Measurements from ENCODE around the gene UNCX.

Gene UNCX

DNA sequence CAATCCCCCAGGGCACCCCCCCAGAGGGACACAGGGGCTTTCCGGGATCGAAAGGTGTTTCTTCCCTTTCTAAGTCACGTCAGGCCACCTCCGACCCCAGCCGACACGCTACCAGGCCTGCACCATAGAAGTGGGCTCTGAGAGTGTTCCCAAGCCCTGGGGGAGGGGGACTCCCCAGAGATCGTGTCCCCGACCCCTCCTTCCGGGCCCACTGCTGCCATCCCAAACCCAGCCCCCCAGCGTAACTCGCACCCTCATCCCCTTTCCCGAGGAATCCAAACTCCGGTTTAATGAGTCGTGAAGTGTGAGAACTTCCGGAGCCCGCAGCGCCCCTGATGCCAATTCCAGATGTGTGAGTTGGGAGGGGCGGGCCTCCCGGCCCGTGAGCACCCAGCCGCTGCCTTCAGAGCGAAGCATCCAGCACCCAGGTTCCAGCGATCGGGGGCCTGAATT, 11.3 kb downstream of the UNCX start:
- DNase-seq (ENCODE audit: low read depth): no peak

DNA sequence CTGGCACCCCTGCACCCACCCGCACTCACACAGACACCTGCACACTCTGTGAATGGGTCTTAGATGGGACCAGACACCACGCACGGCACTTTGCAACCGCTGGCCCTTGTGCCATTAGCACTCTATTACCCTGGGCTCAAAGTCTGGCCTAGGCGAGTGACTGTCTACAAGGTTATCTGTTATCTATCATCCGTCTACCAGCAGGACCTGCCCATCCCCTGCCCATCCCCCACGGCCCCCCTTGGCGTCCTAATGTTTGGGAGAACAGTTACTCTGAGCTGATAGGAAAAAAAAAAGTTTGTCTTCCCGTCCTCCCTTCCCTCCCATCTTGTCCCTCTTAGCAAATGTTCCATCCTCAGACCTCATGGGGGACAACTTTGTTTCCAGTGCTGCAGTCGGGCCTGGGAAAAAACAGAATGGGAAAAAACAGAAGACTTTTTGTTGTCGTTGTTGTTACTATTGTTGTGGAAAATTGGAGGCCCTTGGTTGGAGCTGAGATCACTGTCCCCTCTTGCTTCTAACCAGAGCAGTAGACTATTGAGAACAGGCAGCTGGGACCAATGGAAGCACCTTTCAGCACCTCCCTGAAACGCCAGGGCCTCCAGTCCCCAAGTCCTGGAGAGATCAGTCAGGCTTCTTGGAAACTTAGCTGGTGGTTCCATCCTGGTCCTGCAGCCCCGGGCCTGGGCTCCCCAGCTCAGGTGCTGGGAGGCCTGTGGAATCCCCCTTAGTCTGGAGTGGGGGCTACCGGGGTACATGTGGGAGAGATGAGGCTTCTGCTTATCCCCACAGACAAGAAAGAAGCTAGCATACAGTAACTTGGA, 12.2 kb downstream of the UNCX start:
- DNase-seq (ENCODE audit: low read depth): no peak

DNA sequence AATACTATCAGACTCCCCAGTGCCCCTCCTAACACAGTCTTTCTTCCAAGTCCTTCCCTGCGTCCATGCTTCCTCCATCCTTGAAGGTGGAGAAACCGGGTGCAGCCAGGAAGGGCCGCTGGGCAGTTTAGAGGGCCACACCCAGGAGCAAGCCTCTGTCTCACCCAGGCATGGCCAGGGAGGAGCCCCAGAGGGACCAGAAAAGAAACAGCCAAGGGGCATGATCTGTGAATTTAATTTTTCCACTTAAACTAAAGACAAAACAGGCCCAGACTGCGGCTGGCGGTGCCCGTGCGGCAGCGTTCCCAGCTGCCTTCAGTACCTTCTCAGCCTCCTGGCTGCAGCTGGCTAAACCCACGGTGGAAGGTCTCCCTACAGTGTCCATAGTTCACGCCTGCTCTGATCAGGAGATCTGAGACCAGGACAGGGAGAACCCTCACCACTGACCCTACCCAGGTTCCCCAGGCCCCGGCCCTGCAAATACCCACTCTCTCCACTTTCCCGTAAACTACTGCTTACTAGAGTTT, 12.9 kb downstream of the UNCX start:
- no peak for DNase-seq (ENCODE audit: low read depth)

DNA sequence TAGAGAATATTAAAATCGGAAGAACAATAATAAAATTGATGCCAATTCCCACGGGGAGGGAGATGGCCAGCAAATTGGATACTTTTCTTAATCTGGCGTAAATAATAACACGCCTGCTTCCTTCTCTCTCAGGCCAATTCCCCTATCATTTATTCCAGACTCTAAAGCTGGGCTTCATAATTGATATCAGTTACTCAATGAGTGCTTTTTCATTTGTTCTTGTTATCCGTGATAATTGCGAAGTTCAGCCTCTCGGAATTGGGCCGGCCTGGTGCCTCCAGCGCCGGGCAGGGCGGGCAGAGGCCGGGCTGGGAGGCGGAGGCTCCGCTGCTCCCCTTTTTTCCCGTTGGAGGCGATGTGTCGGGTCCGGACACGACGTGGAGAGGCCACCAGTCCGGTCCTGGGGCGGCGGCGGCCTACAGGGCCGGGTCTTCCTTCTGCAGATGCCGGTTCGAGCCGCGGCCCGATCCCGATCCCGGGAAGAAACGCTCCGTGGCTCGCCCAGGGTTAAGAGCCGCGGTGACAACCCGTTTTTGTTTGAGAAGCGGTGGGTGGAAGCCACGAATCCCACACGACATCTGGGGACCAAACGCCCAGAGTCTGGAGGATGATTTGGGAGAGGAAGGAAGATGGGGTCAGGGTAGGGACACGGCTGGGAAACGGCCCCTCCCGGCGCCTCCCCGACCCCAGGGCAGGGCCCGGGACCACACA, 13.6 kb downstream of the UNCX start:
- no peak for DNase-seq (ENCODE audit: low read depth)

DNA sequence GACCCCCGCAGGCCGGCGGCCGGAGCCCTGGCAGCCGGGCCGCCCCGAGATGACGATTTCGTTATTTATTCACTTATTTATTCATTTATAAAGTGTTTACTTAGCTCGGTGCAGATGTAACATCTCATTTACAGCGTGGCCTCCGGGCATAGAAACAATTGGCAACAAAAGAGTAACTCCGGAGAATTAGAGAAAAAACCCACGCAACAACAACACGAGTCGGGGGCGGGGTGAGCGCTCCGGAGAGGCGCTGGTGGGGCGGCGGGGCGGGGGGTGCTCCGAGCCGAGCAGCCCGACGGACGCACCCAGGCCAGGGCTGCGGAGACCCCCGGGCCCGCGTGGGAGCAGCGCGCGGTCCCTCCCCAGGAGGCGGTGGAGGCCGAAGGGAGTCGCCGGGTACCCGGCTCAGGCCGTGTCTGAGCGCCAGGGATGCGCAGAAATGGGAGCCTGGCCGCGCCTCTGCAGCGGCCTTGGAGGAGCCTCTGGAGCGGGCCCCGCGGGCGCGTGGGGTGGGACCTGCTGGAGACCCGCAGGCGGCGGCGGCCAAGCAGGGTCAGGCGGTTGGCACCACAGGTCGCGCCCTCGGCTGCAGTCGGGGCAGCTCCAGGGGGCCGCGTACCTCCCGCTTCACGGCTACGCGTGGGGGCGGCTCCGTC, 14.3 kb downstream of the UNCX start:
- no peak for DNase-seq (ENCODE audit: low read depth)

DNA sequence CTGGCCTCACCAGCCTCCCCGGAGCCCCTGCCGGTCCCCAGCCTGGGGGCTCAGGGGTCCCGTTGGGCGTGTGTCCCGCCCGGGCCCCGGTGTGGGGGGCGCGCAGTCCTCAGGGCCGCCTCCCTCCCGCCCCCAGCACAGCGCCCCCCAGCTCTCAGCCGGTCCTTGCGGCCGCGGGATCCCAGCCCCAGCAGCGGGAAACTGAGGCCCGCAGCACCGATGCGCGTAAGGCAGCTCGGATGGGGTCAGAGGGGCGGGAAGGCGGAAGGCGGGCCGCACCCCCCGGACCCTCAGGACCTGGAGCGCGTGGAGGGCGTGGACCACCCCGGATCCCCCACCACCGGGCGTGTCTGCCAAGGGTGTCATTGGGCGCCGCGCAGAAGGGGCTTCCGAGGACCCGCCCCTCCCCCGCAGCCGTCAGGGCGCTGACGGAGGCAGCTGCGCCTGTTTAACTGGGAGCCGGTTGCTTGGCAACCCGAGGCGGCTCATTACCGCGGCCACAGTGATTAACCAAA, 14.9 kb downstream of the UNCX start:
- DNase-seq (ENCODE audit: low read depth): no peak

DNA sequence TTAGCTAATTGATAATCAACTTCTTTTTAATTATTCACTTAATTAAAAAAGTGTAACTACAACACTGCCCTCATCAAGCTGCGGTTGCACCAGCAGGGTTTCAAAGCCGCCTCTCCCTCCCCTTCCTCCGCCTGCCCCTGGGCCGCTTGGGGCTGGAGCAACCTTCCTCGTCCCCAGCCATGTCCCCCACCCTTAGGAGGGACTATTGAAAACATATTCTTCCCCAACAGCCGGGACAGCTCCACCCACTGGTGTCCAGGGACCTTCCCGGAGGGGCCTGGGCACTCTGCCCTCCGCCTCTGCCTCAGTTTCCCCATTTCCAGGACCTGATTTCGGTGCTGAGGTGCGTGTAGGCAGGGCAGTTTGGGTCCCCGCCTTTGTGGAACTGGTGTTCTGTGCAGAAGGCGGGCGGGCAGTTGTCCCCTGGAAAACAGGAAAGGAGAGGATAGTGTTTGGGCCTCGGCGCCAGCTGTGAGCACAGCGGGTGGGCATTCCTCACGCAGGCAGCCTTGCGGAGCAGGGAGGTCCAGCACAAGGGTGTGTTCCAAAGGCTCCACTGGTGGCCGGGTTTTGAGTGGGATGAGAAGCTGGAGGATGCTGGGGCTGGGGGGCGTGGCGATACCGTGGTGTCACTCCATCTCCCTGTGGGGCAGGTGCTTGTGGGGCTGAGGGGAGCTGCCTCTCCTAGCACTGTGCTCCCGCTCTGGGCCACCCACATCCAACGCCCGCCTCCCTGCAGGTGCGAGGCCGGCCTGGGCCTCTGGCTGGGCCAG, 15.7 kb downstream of the UNCX start:
- no peak for DNase-seq (ENCODE audit: low read depth)

DNA sequence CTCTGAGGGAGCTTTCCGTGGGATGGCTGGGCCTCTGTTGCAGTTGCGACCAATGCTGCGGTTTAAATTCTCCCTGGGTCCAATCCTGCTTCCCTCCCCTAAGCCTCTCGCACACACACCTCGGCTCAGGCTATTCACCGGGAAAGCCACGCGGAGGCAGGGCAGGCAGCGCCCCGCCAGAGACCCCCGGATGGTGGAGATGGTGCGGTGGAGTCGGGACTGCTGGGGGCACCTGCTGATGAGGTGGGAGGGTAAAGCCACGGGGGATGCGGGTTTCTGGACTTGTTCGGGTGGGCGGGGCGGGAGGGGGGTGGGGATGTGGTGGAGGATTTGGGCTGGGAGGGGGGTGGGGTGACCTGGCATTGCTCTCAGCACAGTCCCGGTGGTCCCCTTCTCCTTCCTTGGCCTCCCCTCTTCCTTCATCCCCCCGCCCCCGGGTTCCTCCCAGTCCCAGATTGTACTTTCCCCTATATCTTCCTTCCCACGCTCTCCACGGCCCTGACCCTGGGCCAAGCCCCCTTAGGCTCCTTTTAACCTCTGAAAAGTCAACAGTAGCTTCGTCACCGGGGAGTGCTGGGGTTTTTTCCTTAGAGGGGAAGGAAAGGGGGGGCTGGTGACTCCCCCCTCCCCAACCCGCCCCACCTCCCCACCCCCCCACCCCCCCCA, 16.4 kb downstream of the UNCX start:
- DNase-seq (ENCODE audit: low read depth): no peak

DNA sequence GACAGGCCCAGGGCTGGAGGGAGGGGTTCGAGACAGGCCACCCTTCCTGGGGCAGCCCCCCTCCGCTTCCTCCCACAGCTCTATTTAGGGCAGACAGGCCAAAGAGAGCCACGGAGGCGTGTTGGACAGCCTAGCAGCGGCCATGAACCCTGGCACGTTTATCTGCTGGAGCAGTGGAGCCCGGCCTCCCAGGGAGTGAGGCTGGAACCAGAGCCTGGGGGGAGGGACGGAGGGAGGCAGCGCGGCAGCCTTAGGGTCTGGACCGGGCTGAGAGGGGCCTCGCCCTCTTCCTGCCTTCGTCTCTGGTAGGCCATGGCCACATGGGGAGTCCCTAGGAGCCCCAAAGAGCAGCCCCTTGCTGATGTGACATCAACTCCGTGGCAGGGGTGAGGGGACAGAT, 17.1 kb downstream of the UNCX start:
- no peak for DNase-seq (ENCODE audit: low read depth)

DNA sequence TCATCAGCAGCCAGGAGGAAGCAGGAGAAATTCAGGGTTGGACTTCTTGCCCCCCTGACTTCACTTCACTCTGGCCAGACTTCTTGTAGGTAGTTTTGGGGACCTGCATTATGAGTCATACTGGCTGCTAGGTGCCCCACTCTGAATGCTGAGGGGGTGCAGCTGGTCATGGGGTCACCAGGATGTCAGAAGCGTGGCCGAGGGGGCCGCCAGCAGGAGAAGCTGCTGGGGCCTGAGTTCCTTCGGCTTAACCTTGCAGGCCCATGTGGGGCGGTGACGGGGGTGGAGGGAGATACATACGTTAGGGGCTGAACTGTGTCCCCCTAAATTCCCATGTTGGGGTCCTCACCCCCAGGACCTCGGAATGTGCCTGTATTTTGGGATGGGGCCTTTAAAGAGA, 18.2 kb downstream of the UNCX start:
- DNase-seq (ENCODE audit: low read depth): no peak

DNA sequence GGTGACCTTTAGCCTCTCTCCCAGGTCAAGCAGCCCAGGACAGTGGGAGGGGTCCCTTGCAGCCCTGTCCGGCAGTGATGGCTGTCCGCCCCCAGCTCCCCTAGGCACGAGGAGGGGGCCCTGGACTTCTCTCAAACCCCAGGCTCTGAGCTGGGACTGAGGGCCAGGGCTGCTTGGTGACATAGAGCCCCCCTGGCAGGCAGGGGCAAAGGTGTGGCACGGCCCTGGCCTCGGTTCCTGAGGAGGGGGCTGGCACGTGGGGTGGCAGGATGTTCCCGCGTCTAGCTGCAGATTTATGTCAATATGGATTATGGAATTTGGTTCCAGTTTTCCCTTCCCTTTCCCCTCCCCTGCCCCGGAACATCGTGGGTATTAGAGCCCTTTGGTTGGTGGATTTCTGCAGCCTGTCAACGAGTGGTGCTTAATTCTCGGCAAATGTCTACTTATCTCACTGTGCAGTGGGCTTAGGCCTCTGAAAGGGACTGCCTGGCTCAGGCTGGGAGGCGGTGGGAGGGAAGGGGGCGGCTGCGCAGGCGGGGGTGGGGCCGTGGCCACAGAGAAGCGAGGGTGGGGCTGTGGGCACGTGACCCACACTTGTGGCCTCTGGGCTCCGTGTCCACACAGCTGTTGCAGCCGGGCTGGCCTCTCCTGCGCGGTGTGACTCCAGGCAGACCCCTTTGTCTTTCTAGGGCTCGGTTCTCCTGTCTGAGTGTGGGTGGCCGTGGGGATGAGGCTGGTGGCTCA, 19.3 kb downstream of the UNCX start:
- no peak for DNase-seq (ENCODE audit: low read depth)

DNA sequence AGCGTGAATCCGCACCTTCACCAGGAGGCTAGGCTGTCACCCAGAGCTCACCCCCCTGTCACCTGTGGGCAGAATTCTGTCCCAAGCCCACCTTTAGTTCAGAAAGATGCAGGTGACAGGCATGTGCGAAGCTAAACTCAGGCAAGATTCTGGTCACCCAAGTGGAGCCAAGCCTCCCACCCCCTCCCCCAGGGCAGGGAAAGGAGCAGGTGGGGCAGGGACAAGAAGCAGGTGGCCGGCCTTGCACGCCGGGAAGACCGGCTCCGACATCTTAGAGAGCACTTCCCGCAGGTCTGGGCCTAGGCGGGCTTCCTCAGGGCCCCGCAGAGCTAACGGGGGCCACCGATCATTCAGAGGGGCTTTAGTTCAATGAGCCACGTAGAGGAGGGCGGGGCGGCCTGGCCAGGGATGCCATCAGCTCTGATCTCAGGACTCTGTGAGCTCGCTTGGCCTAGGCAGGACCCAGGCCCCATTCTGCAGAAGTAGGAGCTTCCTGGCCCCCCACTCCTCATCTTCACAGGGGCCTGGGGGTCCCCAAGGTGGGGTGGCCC, 19.9 kb downstream of the UNCX start:
- no peak for DNase-seq (ENCODE audit: low read depth)

DNA sequence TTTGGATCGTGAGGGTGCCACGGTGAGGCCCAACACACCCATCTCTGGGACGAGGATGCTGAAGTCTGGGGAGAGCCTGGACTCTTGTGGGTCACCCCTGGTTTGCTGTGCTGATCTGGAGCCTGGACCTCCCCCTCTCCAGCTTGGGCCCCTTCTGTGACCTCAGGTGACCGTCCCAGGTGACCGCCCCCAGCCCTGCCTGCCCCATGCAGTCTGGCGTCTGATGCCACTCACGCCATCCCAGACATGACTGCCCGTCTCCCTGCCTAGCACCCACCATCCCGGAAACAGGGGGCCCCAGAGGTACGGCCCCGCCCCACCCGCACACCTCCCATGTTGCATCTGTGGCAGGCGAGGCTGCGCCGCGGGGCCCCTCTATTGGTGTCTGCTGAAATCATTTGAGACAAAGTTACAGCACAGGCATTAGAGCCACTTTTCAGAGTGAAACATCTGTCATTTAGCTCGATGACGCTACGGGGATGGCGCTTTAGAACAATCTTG, 21.1 kb downstream of the UNCX start:
- no peak for DNase-seq (ENCODE audit: low read depth)

DNA sequence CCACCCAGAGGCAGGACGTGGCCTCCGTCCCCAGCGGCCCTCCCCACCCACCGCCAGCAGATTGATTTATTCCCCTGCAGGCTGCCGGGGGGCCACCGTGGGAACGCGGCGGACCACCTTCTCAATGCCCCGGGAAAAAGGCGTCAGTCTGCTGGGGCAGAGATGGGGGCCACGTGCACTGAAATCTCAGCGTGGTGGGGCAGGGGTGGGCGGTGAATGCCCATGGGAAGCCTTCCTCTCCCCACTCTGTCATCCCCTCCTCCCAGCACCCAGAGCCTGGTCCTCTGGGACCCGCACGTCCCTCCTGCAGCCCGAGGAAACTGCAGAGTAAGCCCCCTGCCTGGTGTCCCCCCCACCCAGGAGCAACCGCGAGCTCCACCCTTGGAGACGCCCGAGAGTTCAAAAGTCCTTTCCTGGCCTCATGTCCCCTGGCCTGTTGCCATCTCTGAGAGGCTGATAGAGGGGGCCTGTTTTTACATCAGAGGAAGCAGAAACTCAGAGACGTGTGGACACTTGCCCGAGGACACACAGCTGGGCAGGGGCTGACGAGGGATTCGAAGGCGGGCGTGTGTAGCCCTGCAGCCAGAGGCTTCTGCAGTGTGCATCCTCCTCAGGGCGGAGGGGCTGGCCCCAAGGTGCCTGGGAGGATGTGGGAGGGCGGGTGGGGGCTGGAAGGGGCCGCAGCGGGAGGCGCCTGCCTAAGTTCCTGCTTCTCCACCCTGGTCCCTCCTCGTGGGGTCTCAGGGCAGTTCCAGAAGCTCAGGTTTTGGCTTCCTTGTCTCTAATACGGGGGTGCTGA, 21.8 kb downstream of the UNCX start:
- no peak for DNase-seq (ENCODE audit: low read depth)

DNA sequence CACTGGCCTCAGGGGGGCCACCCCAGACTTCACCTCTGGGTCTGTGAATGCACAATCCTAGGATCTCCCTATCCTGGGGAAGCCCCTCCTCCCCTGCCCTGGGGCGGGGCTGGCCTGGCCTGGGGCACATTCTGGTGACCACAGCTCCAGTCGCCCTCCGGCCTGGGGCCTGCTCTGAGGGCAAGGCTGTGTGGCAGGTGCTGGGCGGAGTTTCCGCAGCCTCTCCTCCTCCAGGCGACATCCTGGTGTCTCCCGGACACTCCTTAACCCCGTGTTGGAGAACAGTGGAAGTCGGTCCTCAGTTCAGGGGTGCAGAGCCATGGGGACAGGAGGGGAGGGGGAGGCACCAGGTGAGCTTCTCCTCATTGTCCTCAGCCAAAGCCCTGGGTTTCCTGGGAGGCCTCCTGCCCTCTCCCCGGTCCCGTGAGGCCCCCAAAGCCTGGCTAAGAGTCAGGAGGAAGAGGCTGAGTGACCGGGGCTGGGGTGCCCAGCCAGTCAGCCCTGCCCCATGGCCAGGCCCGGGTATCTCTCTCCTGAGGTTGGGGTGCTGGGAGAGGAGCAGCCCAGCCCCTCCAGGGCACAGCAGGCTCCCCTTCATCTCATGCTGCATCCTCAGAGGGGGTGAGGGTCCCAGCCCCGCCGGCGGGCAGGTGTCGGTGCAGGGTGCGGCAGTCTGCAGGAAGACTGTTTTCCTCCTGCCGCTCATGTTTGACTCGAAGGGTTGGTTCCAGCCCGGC, 22.6 kb downstream of the UNCX start:
- DNase-seq (ENCODE audit: low read depth): no peak

DNA sequence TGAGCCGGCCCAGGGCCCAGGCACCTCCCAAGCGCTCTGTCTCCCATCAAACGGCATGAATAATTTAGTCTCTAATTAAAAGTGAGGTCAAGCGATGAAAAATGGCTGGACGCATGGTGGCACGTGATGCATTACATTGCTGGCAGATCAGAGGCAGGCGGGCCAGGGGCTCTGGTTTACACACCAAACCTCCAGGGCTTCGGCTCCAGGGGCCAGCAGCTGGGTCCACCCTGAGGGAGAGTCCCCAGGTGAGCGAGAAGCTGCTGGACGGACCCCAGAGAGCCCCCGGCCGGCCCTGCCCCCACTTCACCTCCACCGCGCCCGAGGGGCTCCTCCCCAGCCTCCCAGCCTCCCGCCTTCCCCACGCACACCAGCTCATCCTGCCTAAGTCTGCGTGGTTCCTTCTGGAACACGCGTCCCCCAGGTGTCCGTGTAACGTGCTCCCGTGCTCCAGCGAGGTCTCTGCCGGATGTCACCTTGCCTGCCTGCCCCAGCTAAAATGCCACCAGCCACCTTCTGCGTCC, 23.2 kb downstream of the UNCX start:
- no peak for DNase-seq (ENCODE audit: low read depth)

DNA sequence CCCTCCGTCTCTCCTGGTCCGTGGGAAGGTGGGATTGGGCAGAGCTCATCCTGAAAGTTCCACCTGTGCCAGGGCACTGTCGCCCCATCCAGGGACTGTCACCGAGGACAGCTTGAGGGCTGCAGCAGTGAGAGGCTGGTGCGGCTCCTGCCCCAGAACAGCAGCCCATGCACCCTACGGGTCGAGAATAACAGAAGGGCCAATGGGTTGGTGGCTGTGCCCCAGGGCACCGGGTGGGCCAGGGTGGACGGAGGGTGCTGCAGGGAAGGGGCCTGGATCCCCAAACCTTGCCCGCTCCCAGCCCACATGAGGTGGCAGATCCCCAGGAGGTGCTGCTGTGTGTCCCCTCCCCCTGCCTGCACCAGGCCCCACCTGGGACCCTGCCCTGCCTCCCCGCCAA, 23.9 kb downstream of the UNCX start:
- DNase-seq (ENCODE audit: low read depth): no peak

DNA sequence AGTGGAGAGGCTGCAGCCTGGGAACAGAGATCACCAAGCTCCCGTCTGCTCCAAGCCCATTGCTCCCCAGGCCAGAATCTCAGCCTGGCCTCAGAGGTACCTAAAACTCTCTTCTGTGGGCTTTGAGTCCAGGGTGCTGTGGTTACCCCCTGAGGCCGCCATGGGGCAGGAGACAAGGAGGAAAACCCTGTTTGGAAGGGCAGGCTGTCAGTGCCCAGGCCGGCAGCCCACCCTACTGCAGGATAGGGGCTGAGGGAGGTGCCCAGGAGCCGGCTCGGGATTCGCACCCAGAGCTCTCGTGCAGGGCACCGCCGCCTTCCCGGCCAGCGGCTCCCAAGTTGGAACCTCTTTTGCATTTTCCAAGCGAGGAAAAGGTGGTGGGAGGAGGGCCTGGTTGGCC, 24.5 kb downstream of the UNCX start:
- no peak for DNase-seq (ENCODE audit: low read depth)

Data from fibroblast of gingiva (primary cell).